Neural cell (in vitro differentiated cells): ENCODE results near the gene APBA1. TPM values are rescaled to one million over a fixed set of nuclear protein-coding genes. Genes with fewer than 3 reads are reported as not detected.

Source experiments
- H2AFZ ChIP-seq: fragments of 200-600, 300-800 bp; sonication (generic), shearing (Covaris generic); 2 replicates; pipeline ENCODE4 v1.6.0; 2014; ENCODE audit warnings: low read depth, mild to moderate bottlenecking, antibody characterized with exemption, low read length, moderate library complexity
- H3F3A ChIP-seq: fragments of 200-600 bp; shearing (Covaris generic); 2 replicates; pipeline ENCODE4 v1.6.1; 2016; ENCODE audit warnings: mild to moderate bottlenecking, moderate library complexity, mixed read lengths, antibody characterized with exemption, low read length; ENCODE audit not compliant: insufficient read depth, poor library complexity, severe bottlenecking
- H3K27ac ChIP-seq: fragments of 200-600, 300-800 bp; sonication (generic), shearing (Covaris generic); 2 replicates; pipeline ENCODE4 v1.5.1; 2014; ENCODE audit warnings: mild to moderate bottlenecking, low read length, moderate library complexity
- H3K27me3 ChIP-seq: fragments of 300-800, 200-600 bp; sonication (generic), shearing (Covaris generic); 2 replicates; pipeline ENCODE4 v1.6.0; 2014; ENCODE audit warnings: mild to moderate bottlenecking, low read depth, low read length, moderate library complexity; ENCODE audit not compliant: insufficient read depth
- H3K36me3 ChIP-seq: fragments of 300-800, 200-600 bp; sonication (generic), shearing (Covaris generic); 2 replicates; pipeline ENCODE4 v1.5.1; 2014; ENCODE audit warnings: mild to moderate bottlenecking, antibody characterized with exemption, low read length, moderate library complexity; ENCODE audit not compliant: insufficient read depth
- H3K4me2 ChIP-seq: fragments of 300-800, 200-600 bp; sonication (generic), shearing (Covaris generic); 2 replicates; pipeline ENCODE4 v1.6.0; 2014; ENCODE audit warnings: mild to moderate bottlenecking, low read length
- H3K4me3 ChIP-seq: fragments of 300-800, 200-600 bp; sonication (generic), shearing (Covaris generic); 2 replicates; pipeline ENCODE4 v1.5.1; 2014; ENCODE audit warnings: mild to moderate bottlenecking, low read length, moderate library complexity
- H3K79me2 ChIP-seq: fragments of 200-600 bp; shearing (Covaris generic); replicated peaks from 2 replicates; pipeline ENCODE4 v1.6.0; 2014; ENCODE audit warnings: mild to moderate bottlenecking, low read length, moderate library complexity; ENCODE audit not compliant: insufficient read depth
- H3K9ac ChIP-seq: fragments of 300-800, 200-600 bp; sonication (generic), shearing (Covaris generic); 2 replicates; pipeline ENCODE4 v1.6.1; 2016; ENCODE audit warnings: mild to moderate bottlenecking, low read length, mixed read lengths
- H3K9me2 ChIP-seq: fragments of 200-600 bp; shearing (Covaris generic); 2 replicates; pipeline ENCODE4 v1.6.1; 2016; ENCODE audit warnings: mild to moderate bottlenecking, low read length, mixed read lengths; ENCODE audit not compliant: insufficient read depth
- H3K9me3 ChIP-seq: fragments of 200-600, 300-800 bp; sonication (generic), shearing (Covaris generic); 2 replicates; pipeline ENCODE4 v1.6.1; 2016; ENCODE audit warnings: mild to moderate bottlenecking, mixed run types, low read length, moderate library complexity, mixed read lengths
- H4K20me1 ChIP-seq: fragments of 200-600 bp; shearing (Covaris generic); 2 replicates; pipeline ENCODE4 v1.6.1; 2016; ENCODE audit warnings: mild to moderate bottlenecking, mixed run types; ENCODE audit not compliant: insufficient read depth
- EP300 ChIP-seq: fragments of 450-650 bp; conservative IDR thresholded peaks from 2 replicates; pipeline ENCODE4 v1.6.1; 2014; ENCODE audit warnings: antibody characterized with exemption, mild to moderate bottlenecking, moderate library complexity; ENCODE audit not compliant: poor library complexity, severe bottlenecking
- EZH2 ChIP-seq: fragments of 200-600, 300-800 bp; shearing (Covaris generic), sonication (generic); IDR thresholded peaks from 2 replicates; pipeline ENCODE4 v1.6.1; 2014; ENCODE audit warnings: antibody characterized with exemption, low read length, borderline replicate concordance, mild to moderate bottlenecking; ENCODE audit not compliant: insufficient read depth, poor library complexity, severe bottlenecking
- MXI1 ChIP-seq: fragments of 450-650 bp; conservative IDR thresholded peaks from 2 replicates; pipeline ENCODE4 v1.6.1; 2014; ENCODE audit warnings: antibody characterized with exemption, mild to moderate bottlenecking; ENCODE audit not compliant: poor library complexity, severe bottlenecking
- POLR2AphosphoS5 ChIP-seq: IDR thresholded peaks from 2 replicates; pipeline ENCODE4 v1.6.1; 2012
- RAD21 ChIP-seq: fragments of 450-650 bp; conservative IDR thresholded peaks from 2 replicates; pipeline ENCODE4 v1.6.1; 2014; ENCODE audit warnings: antibody characterized with exemption, mild to moderate bottlenecking, moderate library complexity
- REST ChIP-seq: IDR thresholded peaks from 2 replicates; pipeline ENCODE4 v1.6.1; 2012; ENCODE audit warnings: borderline replicate concordance
- SMC3 ChIP-seq: fragments of 450-650 bp; conservative IDR thresholded peaks from 2 replicates; pipeline ENCODE4 v1.6.1; 2014; ENCODE audit warnings: antibody characterized with exemption, mild to moderate bottlenecking, moderate library complexity; ENCODE audit not compliant: poor library complexity
- TAF1 ChIP-seq: IDR thresholded peaks from 2 replicates; pipeline ENCODE4 v1.6.1; 2012; ENCODE audit warnings: low read depth
- polyA plus RNA-seq: library from polyadenylated mRNA; depleted of rRNA; stranded (reverse); fragments of >200 nt; gene quantifications from 2 replicates; pipeline ENCODE4 v1.2.3, GENCODE V29; 2014
- TF ChIP-seq, protein P1 (sequence below): fragments of 450-650 bp; IDR thresholded peaks from 2 replicates; pipeline ENCODE4 v1.5.1; 2014; ENCODE audit warnings: antibody characterized with exemption, mild to moderate bottlenecking, moderate library complexity; ENCODE audit not compliant: poor library complexity, severe bottlenecking

The APBA1 gene
- polyA plus RNA-seq, 1 donor from 2014 or later, result 10.9 TPM

DNA sequence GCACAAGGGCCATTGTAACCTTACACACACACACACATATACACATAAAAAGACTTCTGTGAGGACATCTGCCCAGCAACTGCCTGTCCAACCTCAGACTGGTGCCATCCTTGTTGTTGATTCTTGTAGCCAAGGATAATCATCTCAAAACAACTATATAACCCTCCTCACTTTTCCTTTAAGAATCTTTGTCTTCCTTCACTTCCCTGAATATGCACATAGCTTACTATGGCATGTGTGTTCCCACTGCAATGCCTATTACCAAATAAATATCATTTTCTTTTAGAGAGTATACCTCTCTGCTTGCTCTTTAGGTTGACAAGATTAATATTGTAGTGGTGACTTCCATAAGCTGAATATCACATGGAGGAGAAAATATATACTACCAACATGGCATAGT, 55.2 kb downstream of the APBA1 start:
- TF ChIP-seq, protein P1, sequence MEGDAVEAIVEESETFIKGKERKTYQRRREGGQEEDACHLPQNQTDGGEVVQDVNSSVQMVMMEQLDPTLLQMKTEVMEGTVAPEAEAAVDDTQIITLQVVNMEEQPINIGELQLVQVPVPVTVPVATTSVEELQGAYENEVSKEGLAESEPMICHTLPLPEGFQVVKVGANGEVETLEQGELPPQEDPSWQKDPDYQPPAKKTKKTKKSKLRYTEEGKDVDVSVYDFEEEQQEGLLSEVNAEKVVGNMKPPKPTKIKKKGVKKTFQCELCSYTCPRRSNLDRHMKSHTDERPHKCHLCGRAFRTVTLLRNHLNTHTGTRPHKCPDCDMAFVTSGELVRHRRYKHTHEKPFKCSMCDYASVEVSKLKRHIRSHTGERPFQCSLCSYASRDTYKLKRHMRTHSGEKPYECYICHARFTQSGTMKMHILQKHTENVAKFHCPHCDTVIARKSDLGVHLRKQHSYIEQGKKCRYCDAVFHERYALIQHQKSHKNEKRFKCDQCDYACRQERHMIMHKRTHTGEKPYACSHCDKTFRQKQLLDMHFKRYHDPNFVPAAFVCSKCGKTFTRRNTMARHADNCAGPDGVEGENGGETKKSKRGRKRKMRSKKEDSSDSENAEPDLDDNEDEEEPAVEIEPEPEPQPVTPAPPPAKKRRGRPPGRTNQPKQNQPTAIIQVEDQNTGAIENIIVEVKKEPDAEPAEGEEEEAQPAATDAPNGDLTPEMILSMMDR, result no peak
- TF ChIP-seq SMC3 (no peak), EZH2 (no peak), RAD21 (no peak), REST (no peak), POLR2AphosphoS5 (no peak), EP300 (no peak), TAF1 (no peak), MXI1 (no peak)
- Histone ChIP-seq H3K27ac (no peak overlapping the region), H2AFZ (no peak overlapping the region), H3F3A (no peaks in the 10 kb centered on the region), H3K36me3 (no peaks in the 10 kb centered on the region), H3K79me2 (no peaks in the 10 kb centered on the region), H4K20me1 (no peaks in the 10 kb centered on the region), H3K4me2 (no peak overlapping the region), H3K9me3 (no peaks in the 10 kb centered on the region), H3K4me3 (no peak overlapping the region), H3K9ac (no peak overlapping the region), H3K9me2 (no peaks in the 10 kb centered on the region), H3K27me3 (no peaks in the 10 kb centered on the region)

DNA sequence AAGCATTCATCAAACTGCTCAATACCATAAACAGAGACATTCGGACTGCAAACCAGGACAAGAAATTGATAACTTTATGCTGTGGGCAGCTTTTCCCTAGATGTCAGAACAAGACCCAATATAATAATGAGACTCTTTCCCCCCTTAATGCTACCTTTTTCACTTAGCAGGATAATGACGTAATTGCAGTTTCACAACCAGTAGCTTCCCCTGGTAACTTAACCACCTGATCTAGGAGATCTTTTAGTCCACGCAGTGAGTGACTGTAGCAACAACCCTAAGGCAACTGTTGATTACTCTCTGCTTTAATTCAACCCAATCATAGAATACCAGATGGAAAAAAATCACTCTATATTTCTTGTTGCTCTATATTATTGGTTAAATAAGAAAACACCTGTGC, 56.3 kb downstream of the APBA1 start:
- no peak overlapping the region for H2AFZ ChIP-seq
- H3K9me2 ChIP-seq, result no peaks in the 10 kb centered on the region
- H3K4me2 ChIP-seq, result no peak overlapping the region
- H4K20me1 ChIP-seq, result no peaks in the 10 kb centered on the region
- H3K4me3 ChIP-seq, result no peak overlapping the region
- H3F3A ChIP-seq, result no peaks in the 10 kb centered on the region
- TF ChIP-seq EP300, result no peak
- H3K79me2 ChIP-seq, result no peaks in the 10 kb centered on the region
- no peak overlapping the region for H3K9ac ChIP-seq
- no peaks in the 10 kb centered on the region for H3K27me3 ChIP-seq
- no peak overlapping the region for H3K27ac ChIP-seq
- no peaks in the 10 kb centered on the region for H3K36me3 ChIP-seq
- no peaks in the 10 kb centered on the region for H3K9me3 ChIP-seq

DNA sequence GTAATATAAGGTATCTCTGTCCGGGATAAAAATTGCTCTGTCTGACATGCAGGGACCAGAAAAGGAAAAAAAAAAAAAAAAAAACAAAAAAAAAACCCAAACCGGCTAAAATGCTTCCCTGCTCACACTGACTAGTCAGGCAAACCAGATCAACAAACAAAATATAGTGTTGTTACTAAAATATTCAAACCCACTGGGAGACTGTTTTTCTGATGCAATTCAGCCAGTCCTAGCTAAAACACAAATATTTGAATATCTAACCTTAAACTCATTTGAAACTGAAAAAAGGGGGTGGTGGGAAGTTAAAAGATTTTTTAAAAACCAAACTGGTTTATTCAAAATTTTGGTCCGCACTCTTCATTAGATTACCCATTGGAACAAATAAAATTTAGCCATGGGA, 61.0 kb downstream of the APBA1 start:
- H3K36me3 ChIP-seq, result no peaks in the 10 kb centered on the region
- no peaks in the 10 kb centered on the region for H3K9me3 ChIP-seq
- no peak overlapping the region for H3K9ac ChIP-seq
- no peak overlapping the region for H3K4me3 ChIP-seq
- TF ChIP-seq TAF1, result no peak
- TF ChIP-seq MXI1, result no peak
- TF ChIP-seq EZH2, result no peak
- TF ChIP-seq REST, result no peak
- TF ChIP-seq POLR2AphosphoS5, result no peak
- TF ChIP-seq RAD21, result no peak
- TF ChIP-seq SMC3, result no peak
- TF ChIP-seq, protein P1, result no peak
- no peak for TF ChIP-seq EP300
- no peaks in the 10 kb centered on the region for H3K9me2 ChIP-seq
- no peak overlapping the region for H3K4me2 ChIP-seq
- no peaks in the 10 kb centered on the region for H4K20me1 ChIP-seq
- H3K27ac ChIP-seq, result no peak overlapping the region
- no peak overlapping the region for H2AFZ ChIP-seq
- no peaks in the 10 kb centered on the region for H3K79me2 ChIP-seq
- H3K27me3 ChIP-seq, result no peaks in the 10 kb centered on the region
- no peaks in the 10 kb centered on the region for H3F3A ChIP-seq
